CD4-positive, CD25-positive, alpha-beta regulatory T cell (primary cell): ENCODE data around the gene WNT7B. TPM values are rescaled to one million over a fixed set of nuclear protein-coding genes. Genes with fewer than 3 reads are reported as not detected.

Experiments
- ATAC-seq, 2 donors: fragments of 150-1000 bp; cut with Tn5 transposase; one replicate each; pipeline ENCODE4 v1.10.0; 2021; ENCODE audit warnings: low read depth in 2 of 2, moderate number of reproducible peaks in 2 of 2, moderate library complexity in 1 of 2
- DNase-seq, 3 donors: peaks; one replicate each; pipeline versions ENCODE4 v3.0.0 to v3.0.0-alpha.2; 2012 to 2022; ENCODE audit warnings: mixed read lengths in 1 of 3
- H3K27ac ChIP-seq: one replicate; pipeline ENCODE4 v1.7.0; 2013; ENCODE audit warnings: mild to moderate bottlenecking, low read length; ENCODE audit not compliant: insufficient read depth, poor library complexity, severe bottlenecking
- H3K27me3 ChIP-seq: one replicate; pipeline ENCODE4 v1.7.0; 2013; ENCODE audit warnings: low read length; ENCODE audit not compliant: control insufficient read depth, insufficient read depth
- H3K36me3 ChIP-seq: one replicate; pipeline ENCODE4 v1.7.0; 2013; ENCODE audit warnings: mild to moderate bottlenecking, low read length, moderate library complexity; ENCODE audit not compliant: control insufficient read depth, insufficient read depth
- H3K4me1 ChIP-seq: 2 replicates; pipeline ENCODE4 v1.7.0; 2013; ENCODE audit warnings: mild to moderate bottlenecking, low read length; ENCODE audit not compliant: insufficient read depth, control insufficient read depth, poor library complexity, severe bottlenecking
- H3K4me3 ChIP-seq: one replicate; pipeline ENCODE4 v1.7.0; 2013; ENCODE audit warnings: low read depth, mild to moderate bottlenecking, low read length, moderate library complexity
- H3K9me3 ChIP-seq, 2 experiments: 1 replicate in 1 of 2; 2 replicates in 1 of 2; pipeline ENCODE4 v1.7.0; 2013; ENCODE audit warnings: low read length in 2 of 2, mild to moderate bottlenecking in 1 of 2, moderate library complexity in 1 of 2; ENCODE audit not compliant: control insufficient read depth in 2 of 2
- H3K27ac Mint-ChIP-seq, 3 donors: one replicate each; pipeline ENCODE4 v1.8.0; 2020 to 2022; ENCODE audit warnings: mild to moderate bottlenecking in 3 of 3, mixed read lengths in 3 of 3, moderate library complexity in 2 of 3
- H3K27me3 Mint-ChIP-seq: one replicate; pipeline ENCODE4 v1.8.0; 2022; ENCODE audit warnings: mild to moderate bottlenecking, mixed read lengths
- H3K36me3 Mint-ChIP-seq: one replicate; pipeline ENCODE4 v1.8.0; 2020; ENCODE audit warnings: mixed read lengths
- H3K4me1 Mint-ChIP-seq, 4 donors: one replicate each; pipeline ENCODE4 v1.8.0; 2020 to 2022; ENCODE audit warnings: mixed read lengths in 4 of 4, mild to moderate bottlenecking in 1 of 4
- H3K4me3 Mint-ChIP-seq, 4 donors: one replicate each; pipeline ENCODE4 v1.8.0; 2020 to 2022; ENCODE audit warnings: mild to moderate bottlenecking in 4 of 4, mixed read lengths in 4 of 4, moderate library complexity in 3 of 4
- H3K9me3 Mint-ChIP-seq, 7 donors: one replicate each; pipeline ENCODE4 v1.8.0; 2020 to 2022; ENCODE audit warnings: mixed read lengths in 7 of 7, mild to moderate bottlenecking in 3 of 7, moderate library complexity in 2 of 7
- polyA plus RNA-seq, 4 donors: library from polyadenylated mRNA; unstranded; fragments of 300-500 nt; fragmentation: Illumina TruSeq; gene quantifications; one replicate each; pipeline ENCODE4 v1.2.3, GENCODE V29; 2021
- total RNA-seq: library from RNA; stranded (reverse); gene quantifications from one replicate; pipeline ENCODE4 v1.2.3, GENCODE V29; 2022

WNT7B gene
- total and polyA plus RNA-seq, 5 donors from 2014 or later, result not detected

GRCh38 chr22:45906946-45907345 lies 70.0 kb downstream of the WNT7B start:
- ATAC-seq (no peak), DNase-seq (no peak)
- H3K27ac ChIP-seq, result no peak overlapping the region
- Mint-ChIP-seq H3K27ac (no peak overlapping the region), H3K4me3 (no peak overlapping the region), H3K36me3 (no peaks in the 10 kb centered on the region), H3K4me1 (no peaks in the 10 kb centered on the region), H3K9me3 (no peaks in the 10 kb centered on the region), H3K27me3 (peaks cover 16% of the 10 kb centered on the region)
- H3K4me3 ChIP-seq, result no peak overlapping the region
- no peaks in the 10 kb centered on the region for H3K27me3 ChIP-seq
- no peaks in the 10 kb centered on the region for H3K9me3 ChIP-seq
- H3K36me3 ChIP-seq, result no peaks in the 10 kb centered on the region
- H3K4me1 ChIP-seq, result no peaks in the 10 kb centered on the region

DNA sequence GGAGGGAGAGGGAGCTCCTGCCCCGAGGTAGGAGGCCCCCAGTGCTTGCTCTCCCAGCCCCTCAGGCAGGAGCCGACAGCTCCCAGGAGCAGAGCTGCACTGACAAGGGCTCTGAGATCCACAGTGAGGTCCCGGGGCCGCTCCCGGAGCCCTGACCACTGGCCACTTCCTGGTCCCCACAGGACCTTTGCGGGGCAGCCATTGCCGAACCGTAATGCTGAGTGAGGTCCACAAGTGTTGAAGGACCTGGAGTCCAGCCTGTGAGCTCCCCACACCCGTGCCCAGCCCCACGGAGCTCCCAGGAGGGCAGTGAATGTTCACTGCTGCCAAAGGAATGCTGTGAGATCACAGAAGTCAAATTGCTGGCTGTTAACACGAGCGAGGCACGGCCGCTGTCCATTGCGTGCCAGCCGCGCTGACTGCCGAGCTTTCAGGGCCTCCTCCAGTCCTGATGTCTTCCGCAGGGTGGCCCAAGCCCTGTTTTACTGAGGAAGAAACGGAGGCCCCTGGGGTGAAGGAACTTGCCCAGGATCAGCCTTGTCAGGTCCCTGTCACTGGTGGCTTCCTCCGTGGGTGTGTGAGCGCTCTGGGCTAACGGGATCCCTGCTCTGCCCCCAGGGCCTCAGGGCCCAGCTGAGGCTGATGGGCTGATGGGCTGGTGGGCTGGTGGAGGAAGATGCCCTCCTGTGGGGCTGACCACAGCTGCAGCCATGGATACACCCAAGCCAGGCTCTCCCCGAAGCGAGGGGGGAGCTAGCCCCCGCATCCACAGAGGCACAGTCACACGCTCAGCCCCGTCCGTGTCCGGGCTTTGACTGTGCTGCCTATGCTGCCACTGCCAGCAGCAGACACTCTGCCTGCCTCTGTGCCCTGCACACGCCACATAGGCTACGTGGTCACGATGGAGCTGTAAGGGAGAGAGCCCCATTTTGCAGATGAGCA lies 70.8 kb downstream of the WNT7B start:
- Histone ChIP-seq H3K27me3 (no peaks in the 10 kb centered on the region), H3K4me1 (no peaks in the 10 kb centered on the region), H3K4me3 (no peak overlapping the region), H3K36me3 (no peaks in the 10 kb centered on the region), H3K9me3 (no peaks in the 10 kb centered on the region), H3K27ac (no peak overlapping the region)
- H3K4me3 Mint-ChIP-seq, result no peak overlapping the region
- no peaks in the 10 kb centered on the region for H3K4me1 Mint-ChIP-seq
- H3K36me3 Mint-ChIP-seq, result no peaks in the 10 kb centered on the region
- H3K27ac Mint-ChIP-seq, result no peak overlapping the region
- peaks cover 16% of the 10 kb centered on the region for H3K27me3 Mint-ChIP-seq
- DNase-seq, result no peak
- no peaks in the 10 kb centered on the region for H3K9me3 Mint-ChIP-seq
- no peak for ATAC-seq

- no peak overlapping the region for H3K4me3 ChIP-seq
- H3K4me1 ChIP-seq, result no peaks in the 10 kb centered on the region
- H3K9me3 ChIP-seq, result no peaks in the 10 kb centered on the region
- H3K27me3 ChIP-seq, result no peaks in the 10 kb centered on the region
- DNase-seq, result no peak
- Mint-ChIP-seq H3K9me3 (no peaks in the 10 kb centered on the region), H3K4me3 (no peak overlapping the region), H3K27me3 (peaks cover 19% of the 10 kb centered on the region), H3K27ac (no peak overlapping the region), H3K36me3 (no peaks in the 10 kb centered on the region), H3K4me1 (no peaks in the 10 kb centered on the region)
- H3K36me3 ChIP-seq, result no peaks in the 10 kb centered on the region
- no peak overlapping the region for H3K27ac ChIP-seq
- ATAC-seq, result no peak
Measured at GRCh38 chr22:45905326-45905923, 71.5 kb downstream of the WNT7B start.

- no peaks in the 10 kb centered on the region for H3K27me3 ChIP-seq
- H3K4me3 Mint-ChIP-seq, result no peak overlapping the region
- no peaks in the 10 kb centered on the region for H3K36me3 ChIP-seq
- no peaks in the 10 kb centered on the region for H3K4me1 ChIP-seq
- H3K27me3 Mint-ChIP-seq, result peaks cover 25% of the 10 kb centered on the region
- H3K9me3 ChIP-seq, result no peaks in the 10 kb centered on the region
- no peak overlapping the region for H3K27ac ChIP-seq
- H3K4me3 ChIP-seq, result no peak overlapping the region
- no peak for ATAC-seq
- no peaks in the 10 kb centered on the region for H3K36me3 Mint-ChIP-seq
- DNase-seq, result no peak
- H3K4me1 Mint-ChIP-seq, result no peaks in the 10 kb centered on the region
- H3K9me3 Mint-ChIP-seq, result no peaks in the 10 kb centered on the region
- H3K27ac Mint-ChIP-seq, result no peak overlapping the region
Measured at GRCh38 chr22:45904236-45904635, 72.7 kb downstream of the WNT7B start.

- Histone ChIP-seq H3K27me3 (no peaks in the 10 kb centered on the region), H3K27ac (no peak overlapping the region), H3K36me3 (no peaks in the 10 kb centered on the region), H3K4me1 (no peaks in the 10 kb centered on the region), H3K9me3 (no peaks in the 10 kb centered on the region), H3K4me3 (no peak overlapping the region)
- Mint-ChIP-seq H3K9me3 (no peaks in the 10 kb centered on the region), H3K4me1 (no peaks in the 10 kb centered on the region), H3K36me3 (no peaks in the 10 kb centered on the region), H3K27ac (no peak overlapping the region), H3K4me3 (no peak overlapping the region), H3K27me3 (peaks cover 25% of the 10 kb centered on the region)
- DNase-seq (no peak), ATAC-seq (no peak)
Measured at GRCh38 chr22:45903355-45904135, 73.4 kb downstream of the WNT7B start.

DNA sequence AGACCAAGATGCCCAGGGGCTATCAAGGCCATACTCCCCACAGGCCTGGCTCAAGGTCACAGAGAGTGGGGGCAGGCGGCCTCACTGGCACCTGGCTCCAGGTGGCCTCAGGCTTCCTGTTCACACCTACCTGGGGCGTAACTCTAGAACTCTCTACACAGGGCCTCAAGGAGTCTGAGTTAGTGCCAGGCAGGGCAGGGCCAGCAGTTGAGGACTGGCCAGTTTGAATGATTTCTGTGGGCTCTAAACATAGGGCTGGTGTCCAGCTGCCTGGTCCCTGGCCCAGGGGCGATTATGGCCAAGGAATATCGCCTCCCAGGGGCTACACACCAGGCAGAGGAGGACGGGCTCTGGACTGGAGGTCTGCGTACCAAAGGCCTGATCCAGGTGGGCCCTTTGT lies 79.2 kb downstream of the WNT7B start:
- ATAC-seq (no peak), DNase-seq (no peak)
- no peaks in the 10 kb centered on the region for H3K4me1 ChIP-seq
- no peak overlapping the region for H3K4me3 ChIP-seq
- H3K9me3 Mint-ChIP-seq, result no peaks in the 10 kb centered on the region
- peaks cover 9% of the 10 kb centered on the region for H3K27me3 Mint-ChIP-seq
- no peak overlapping the region for H3K27ac ChIP-seq
- H3K27me3 ChIP-seq, result no peaks in the 10 kb centered on the region
- no peaks in the 10 kb centered on the region for H3K36me3 ChIP-seq
- H3K36me3 Mint-ChIP-seq, result no peaks in the 10 kb centered on the region
- H3K27ac Mint-ChIP-seq, result no peak overlapping the region
- H3K9me3 ChIP-seq, result no peaks in the 10 kb centered on the region
- no peaks in the 10 kb centered on the region for H3K4me1 Mint-ChIP-seq
- no peak overlapping the region for H3K4me3 Mint-ChIP-seq

DNA sequence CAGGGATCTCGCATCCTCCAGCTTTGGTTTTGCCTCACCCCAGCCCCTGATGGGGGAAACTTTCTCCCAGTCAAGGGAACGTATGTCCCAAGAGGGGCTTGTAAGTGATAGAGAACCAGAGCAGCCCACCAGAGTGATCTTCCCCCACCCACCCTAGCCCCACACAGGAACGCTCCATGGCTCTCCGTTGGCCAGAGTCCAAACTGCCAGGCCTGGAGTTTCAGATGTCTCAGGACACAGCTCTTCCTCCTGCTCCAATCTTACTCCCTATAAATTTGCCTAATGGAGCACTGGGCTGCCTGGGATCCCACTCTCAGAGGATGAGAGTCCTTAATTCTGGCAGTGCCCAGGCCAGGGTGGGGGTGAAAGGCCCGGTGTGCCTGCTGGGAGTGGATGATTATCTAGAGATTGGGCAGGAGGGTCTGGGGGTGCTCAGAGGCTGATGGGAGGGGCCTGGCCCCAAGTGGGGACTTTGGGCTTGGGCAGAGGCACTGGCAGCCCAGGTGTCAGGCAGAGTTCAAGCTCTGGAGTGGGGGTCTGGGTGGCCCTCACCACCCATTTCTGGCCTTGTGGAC lies 79.9 kb downstream of the WNT7B start:
- DNase-seq, result no peak
- H3K9me3 ChIP-seq, result no peaks in the 10 kb centered on the region

More for the DNA sequence above, 79.9 kb downstream of the WNT7B start:
- no peak overlapping the region for H3K27ac ChIP-seq
- Mint-ChIP-seq H3K27ac (no peak overlapping the region), H3K27me3 (peaks cover 9% of the 10 kb centered on the region), H3K9me3 (no peaks in the 10 kb centered on the region), H3K4me3 (no peak overlapping the region), H3K4me1 (no peaks in the 10 kb centered on the region), H3K36me3 (no peaks in the 10 kb centered on the region)
- ATAC-seq, result no peak
- H3K36me3 ChIP-seq, result no peaks in the 10 kb centered on the region
- H3K27me3 ChIP-seq, result no peaks in the 10 kb centered on the region
- H3K4me1 ChIP-seq, result no peaks in the 10 kb centered on the region
- no peak overlapping the region for H3K4me3 ChIP-seq
